SK-N-SH treated with all-trans-retinoic acid at 6 μM for 48 hours (cell line): Measurements from ENCODE around the gene FRMD8.

ENCODE experiments used
- ATAC-seq: fragments of 200-7000 bp; cut with Tn5 transposase; 3 replicates; pipeline ENCODE4 v1.9.1; 2020; ENCODE audit warnings: mild to moderate bottlenecking, moderate library complexity
- BACH2 ChIP-seq: fragments of 250-450 bp; sonication (Bioruptor Pico); IDR thresholded peaks from 2 replicates; pipeline ENCODE4 v1.9.0; 2021; ENCODE audit warnings: mild to moderate bottlenecking, borderline replicate concordance
- CREB5 ChIP-seq: fragments of 250-450 bp; sonication (Bioruptor Pico); IDR thresholded peaks from 2 replicates; pipeline ENCODE4 v1.5.1; 2020; ENCODE audit warnings: low read depth, mild to moderate bottlenecking, moderate library complexity
- CSRNP3 ChIP-seq: fragments of 250-450 bp; sonication (Bioruptor Pico); IDR thresholded peaks from 2 replicates; pipeline ENCODE4 v1.5.1; 2021; ENCODE audit warnings: mild to moderate bottlenecking, moderate library complexity
- ESRRG ChIP-seq: fragments of 250-450 bp; sonication (Bioruptor Pico); IDR thresholded peaks from 2 replicates; pipeline ENCODE4 v1.6.1; 2021; ENCODE audit warnings: mild to moderate bottlenecking
- ISL1 ChIP-seq: fragments of 250-450 bp; sonication (Bioruptor Pico); IDR thresholded peaks from 2 replicates; pipeline ENCODE4 v2.1.2; 2022; ENCODE audit warnings: mild to moderate bottlenecking, moderate library complexity
- OSR1 ChIP-seq: fragments of 250-450 bp; sonication (Bioruptor Pico); IDR thresholded peaks from 2 replicates; pipeline ENCODE4 v1.8.0; 2022; ENCODE audit warnings: moderate library complexity, mild to moderate bottlenecking, inconsistent platforms
- PATZ1 ChIP-seq: fragments of 250-450 bp; sonication (Bioruptor Pico); IDR thresholded peaks from 2 replicates; pipeline ENCODE4 v1.8.0; 2020; ENCODE audit warnings: mild to moderate bottlenecking, moderate library complexity, borderline replicate concordance
- PPARA ChIP-seq: fragments of 250-450 bp; sonication (Bioruptor Pico); IDR thresholded peaks from 2 replicates; pipeline ENCODE4 v1.5.0; 2020; ENCODE audit warnings: mild to moderate bottlenecking, borderline replicate concordance
- RARB ChIP-seq: fragments of 250-450 bp; sonication (Bioruptor Pico); IDR thresholded peaks from 2 replicates; pipeline ENCODE4 v1.8.0; 2021; ENCODE audit warnings: mild to moderate bottlenecking, moderate library complexity
- SNAI2 ChIP-seq: fragments of 250-450 bp; sonication (Bioruptor Pico); IDR thresholded peaks from 2 replicates; pipeline ENCODE4 v1.5.0; 2020; ENCODE audit warnings: mild to moderate bottlenecking, moderate library complexity
- TCF4 ChIP-seq: fragments of 250-450 bp; sonication (Bioruptor Pico); IDR thresholded peaks from 2 replicates; pipeline ENCODE4 v1.8.0; 2021; ENCODE audit warnings: mild to moderate bottlenecking, moderate library complexity, borderline replicate concordance
- TSHZ2 ChIP-seq: fragments of 250-450 bp; sonication (Bioruptor Pico); IDR thresholded peaks from 2 replicates; pipeline ENCODE4 v1.5.0; 2020; ENCODE audit warnings: mild to moderate bottlenecking, moderate library complexity
- ZFP30 ChIP-seq: fragments of 450-650 bp; formaldehyde crosslinking; IDR thresholded peaks from 2 replicates; pipeline ENCODE4 v1.5.0; 2022; ENCODE audit warnings: mild to moderate bottlenecking, moderate library complexity
- ZNF565 ChIP-seq: fragments of 450-650 bp; formaldehyde crosslinking; conservative IDR thresholded peaks from 2 replicates; pipeline ENCODE4 v1.5.0; 2020; ENCODE audit warnings: low read depth, mild to moderate bottlenecking, moderate library complexity
- ZNF70 ChIP-seq: fragments of 450-650 bp; formaldehyde crosslinking; IDR thresholded peaks from 2 replicates; pipeline ENCODE4 v1.5.0; 2020; ENCODE audit warnings: mild to moderate bottlenecking, moderate library complexity
- ZNF8 ChIP-seq: fragments of 450-650 bp; formaldehyde crosslinking; IDR thresholded peaks from 2 replicates; pipeline ENCODE4 v1.5.0; 2020; ENCODE audit warnings: mild to moderate bottlenecking, moderate library complexity

Gene FRMD8

GRCh38 chr11:65382804-65383368 lies 3.6 kb upstream of the FRMD8 start (continued):
- TF ChIP-seq CSRNP3 (CRISPR knock-in tag), result no peak
- TF ChIP-seq OSR1 (CRISPR knock-in tag), result no peak
- TF ChIP-seq ZNF8 (CRISPR knock-in tag), result no peak

- ATAC-seq, result no peak
- TF ChIP-seq ESRRG (CRISPR knock-in tag) (no peak), TSHZ2 (CRISPR knock-in tag) (no peak), PPARA (CRISPR knock-in tag) (no peak), RARB (CRISPR knock-in tag) (no peak), ISL1 (no peak), SNAI2 (CRISPR knock-in tag) (no peak)
- TF ChIP-seq, all 23 proteins: peak for 0
Measured at GRCh38 chr11:65383778-65384177, 2.7 kb upstream of the FRMD8 start.

- TF ChIP-seq PATZ1 (CRISPR knock-in tag), result no peak
- no peak for TF ChIP-seq BACH2
- TF ChIP-seq ZNF70 (CRISPR knock-in tag), result no peak
- TF ChIP-seq OSR1 (CRISPR knock-in tag), result no peak
- TF ChIP-seq TCF4 (CRISPR knock-in tag), result no peak
- no peak for TF ChIP-seq ZFP30 (CRISPR knock-in tag)
- TF ChIP-seq ZNF565 (CRISPR knock-in tag), result no peak
- no peak for TF ChIP-seq CREB5 (CRISPR knock-in tag)
- TF ChIP-seq ZNF8 (CRISPR knock-in tag), result no peak
- ATAC-seq, result no peak
Measured at GRCh38 chr11:65384301-65384889, 2.0 kb upstream of the FRMD8 start.

GRCh38 chr11:65388731-65389130 lies 2.3 kb downstream of the FRMD8 start:
- ATAC-seq, result no peak
- no peak for TF ChIP-seq TSHZ2 (CRISPR knock-in tag)
